Islet of Langerhans (tissue), 1 donor: ENCODE measurements around the gene OR13J1.

Experiments
- FAIRE-seq: peaks from one replicate; lab custom pipeline; 2011; peaks lifted over from hg19 to GRCh38; lab: Jason Lieb, UNC

Gene OR13J1

DNA sequence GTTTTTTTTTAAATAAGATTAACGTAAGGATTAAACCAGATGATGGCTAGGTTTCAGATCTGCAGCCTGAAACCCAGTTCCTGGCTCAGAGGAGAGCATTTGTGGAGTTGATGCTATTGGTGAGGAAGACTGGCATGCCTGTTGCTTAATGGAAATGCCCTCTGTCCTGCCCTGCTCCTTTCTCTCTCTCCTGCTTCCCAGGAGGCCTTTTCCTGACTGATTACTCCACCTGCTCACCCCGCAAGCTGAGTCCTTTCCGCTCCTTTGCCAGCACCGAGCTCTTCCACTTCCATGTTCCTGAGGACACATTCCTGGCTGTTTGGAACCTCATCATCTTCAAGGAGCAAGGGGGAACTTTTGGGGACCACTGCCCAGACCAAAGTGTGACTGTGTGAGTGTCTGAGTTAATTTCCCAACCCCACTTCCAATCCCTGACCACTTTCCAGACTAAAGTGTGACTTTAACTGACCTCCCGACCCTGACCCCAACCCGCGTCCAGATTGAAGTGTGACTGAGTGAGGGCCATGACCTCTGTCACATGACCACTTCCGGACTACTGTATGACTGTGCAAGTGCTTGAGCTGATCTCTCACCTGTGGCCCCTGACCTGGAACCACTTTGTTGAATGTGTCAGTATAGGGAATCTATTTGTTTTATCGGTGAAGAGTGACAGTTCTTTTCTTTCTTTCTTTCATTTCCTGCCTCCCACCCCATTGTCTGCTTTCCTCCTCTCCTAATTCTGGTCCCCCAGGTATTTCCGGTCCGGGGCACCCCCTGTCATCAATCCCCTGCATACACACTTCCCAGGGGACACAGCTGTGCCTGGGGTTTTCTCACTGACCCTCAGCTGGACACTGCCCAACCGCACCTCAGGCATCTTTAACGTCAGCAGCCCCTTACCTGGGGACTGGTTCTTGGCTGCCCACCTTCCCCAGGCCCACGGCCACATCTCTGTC, 35.7 kb downstream of the OR13J1 start:
- no peak for FAIRE-seq

GRCh38 chr9:35832814-35833213, 37.4 kb downstream of the OR13J1 start:
- no peak for FAIRE-seq

- FAIRE-seq = no peak
Measured at GRCh38 chr9:35831040-35831439, 39.2 kb downstream of the OR13J1 start.

DNA sequence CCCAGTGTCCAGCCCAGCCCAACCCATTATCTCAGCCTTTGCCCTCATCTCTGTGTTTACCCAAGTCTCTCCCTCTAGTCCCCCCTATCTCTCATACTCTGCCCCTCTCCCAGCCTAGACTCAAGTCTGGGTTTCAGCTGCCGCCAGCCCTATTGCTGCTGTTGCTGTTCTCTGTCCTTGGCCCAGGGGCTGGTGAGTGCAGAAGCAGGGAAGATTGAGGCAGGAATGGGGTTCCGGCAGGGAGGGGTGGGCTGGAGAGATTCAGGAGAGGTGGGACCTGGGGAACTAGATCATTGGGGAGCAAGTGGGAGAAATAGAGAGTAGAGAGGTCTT, 40.5 kb downstream of the OR13J1 start:
- FAIRE-seq = no peak

GRCh38 chr9:35829084-35829763, 41.0 kb downstream of the OR13J1 start, which contains the start of gene TMEM8B:
TSS of gene TMEM8B (plus strand) at chr9:35829228. CDS start at chr9:35829448, 220 bp downstream.
- FAIRE-seq = no peak

- FAIRE-seq = no peak
Measured at GRCh38 chr9:35828716-35829083, 41.5 kb downstream of the OR13J1 start, which contains the start of gene FAM221B. TSS of gene FAM221B (minus strand) at chr9:35828732. CDS start at chr9:35826161, 2,571 bp downstream.

DNA sequence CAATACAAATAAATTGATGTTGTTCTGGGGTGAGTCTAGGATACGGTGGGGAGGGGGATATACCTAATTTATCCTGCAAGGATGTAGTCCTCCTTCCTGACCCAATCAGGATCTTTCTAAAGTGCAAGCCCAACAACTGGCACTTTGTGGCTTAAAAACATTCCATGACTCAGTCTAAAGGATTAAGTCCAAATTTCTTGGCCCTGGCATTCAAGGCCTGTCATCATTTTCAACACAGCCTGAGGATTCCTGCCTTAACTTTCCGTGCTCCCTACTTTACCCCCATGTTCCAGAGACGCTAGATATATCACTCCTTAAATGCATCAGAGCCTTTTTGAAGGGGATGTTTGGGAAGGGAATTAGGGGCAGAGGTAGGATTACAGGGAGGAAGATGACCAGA, 42.7 kb downstream of the OR13J1 start:
- FAIRE-seq = no peak

GRCh38 chr9:35826071-35826701, 44.0 kb downstream of the OR13J1 start:
- FAIRE-seq = no peak

GRCh38 chr9:35822926-35823325, 47.3 kb downstream of the OR13J1 start:
- no peak for FAIRE-seq

- no peak for FAIRE-seq
Measured at GRCh38 chr9:35820076-35820475, 50.1 kb downstream of the OR13J1 start.
